Panc1 (cell line): Measurements from ENCODE around the gene STK25. TPM values are rescaled to one million over a fixed set of nuclear protein-coding genes. Genes with fewer than 3 reads are reported as not detected.

Experiments
- ATAC-seq: fragments of 200-7000 bp; cut with Tn5 transposase; 2 replicates; pipeline ENCODE4 v1.9.1; 2020; ENCODE audit warnings: mild to moderate bottlenecking, moderate library complexity
- BruUV-seq: library from RNA; stranded (reverse); fragments of 400-500 nt; replicated peaks from 2 replicates; lab custom pipeline; 2021; lab: Mats Ljungman, UMichigan
- CTCF ChIA-PET: fragments of 300-600 bp; sonication (Branson Sonifier 250); formaldehyde crosslinking; loops from one replicate; lab custom pipeline; 2022; ENCODE audit warnings: antibody characterized with exemption; lab: Charles Lee
- POLR2A ChIA-PET: fragments of 300-600 bp; sonication (Branson Sonifier 250); formaldehyde crosslinking; loops from one replicate; lab custom pipeline; 2022; ENCODE audit warnings: antibody characterized with exemption; lab: Charles Lee
- DNase-seq: peaks from one replicate; pipeline ENCODE4 v3.0.0-alpha.2; 2010; ENCODE audit warnings: low read depth, low spot score
- H3K27ac ChIP-seq: 2 replicates; pipeline ENCODE4 v1.5.1; 2011; ENCODE audit warnings: mild to moderate bottlenecking, low read length, inconsistent platforms
- H3K27me3 ChIP-seq: fragments of 200-500 bp; sonication (Bioruptor generic); 2 replicates; pipeline ENCODE4 v1.6.0; 2014; ENCODE audit warnings: low read length, inconsistent platforms; ENCODE audit not compliant: control insufficient read depth, insufficient read depth
- H3K36me3 ChIP-seq: fragments of 200-500 bp; sonication (Bioruptor generic); 2 replicates; pipeline ENCODE4 v1.5.1; 2014; ENCODE audit warnings: inconsistent platforms, mild to moderate bottlenecking, low read length, moderate library complexity; ENCODE audit not compliant: control insufficient read depth, insufficient read depth
- H3K4me1 ChIP-seq: 2 replicates; pipeline ENCODE4 v1.5.1; 2011; ENCODE audit warnings: inconsistent platforms, mild to moderate bottlenecking, low read length, moderate library complexity; ENCODE audit not compliant: control insufficient read depth, insufficient read depth
- H3K4me3 ChIP-seq, 2 experiments: 2 replicates each; pipeline ENCODE4 v1.5.1; 2011 to 2012; ENCODE audit warnings: low read depth in 2 of 2, low read length in 2 of 2, mild to moderate bottlenecking in 2 of 2, inconsistent platforms in 1 of 2, moderate library complexity in 1 of 2
- H3K9me3 ChIP-seq: fragments of 200-500 bp; sonication (Bioruptor generic); 2 replicates; pipeline ENCODE4 v1.5.1; 2014; ENCODE audit warnings: low read depth, mild to moderate bottlenecking, inconsistent platforms, low read length, moderate library complexity; ENCODE audit not compliant: control insufficient read depth, insufficient read depth
- POLR2AphosphoS5 ChIP-seq: IDR thresholded peaks from 2 replicates; pipeline ENCODE4 v1.6.1; 2012; ENCODE audit warnings: mild to moderate bottlenecking, low read depth, low read length, moderate library complexity
- REST ChIP-seq, 2 experiments: IDR thresholded peaks; 2 replicates each; pipeline ENCODE4 v1.6.1; 2011 to 2012; ENCODE audit warnings: low read depth in 2 of 2, control low read depth in 1 of 2, low read length in 1 of 2, mild to moderate bottlenecking in 1 of 2, moderate library complexity in 1 of 2; ENCODE audit not compliant: insufficient read depth in 1 of 2
- SIN3A ChIP-seq: IDR thresholded peaks from 2 replicates; pipeline ENCODE4 v1.6.1; 2012; ENCODE audit warnings: low read depth, mild to moderate bottlenecking, low read length, moderate library complexity, borderline replicate concordance; ENCODE audit not compliant: insufficient read depth
- TCF7L2 ChIP-seq: IDR thresholded peaks from 2 replicates; pipeline ENCODE4 v1.6.1; 2011; ENCODE audit warnings: mild to moderate bottlenecking, low read depth, low read length, inconsistent platforms
- in situ Hi-C: cut with HindIII; loops from 2 replicates; pipeline ENCODE4 v1.10.0; 2016; ENCODE audit warnings: low sequenced_read_pairs, low pct_unique_long_range_greater_than_20kb
- intact Hi-C: fragments of 100-400 bp; cut with micrococcal nuclease; formaldehyde crosslinking; loops from one replicate; pipeline ENCODE4 v1.10.0; 2022; ENCODE audit not compliant: unreplicated experiment
- total RNA-seq: library from RNA; stranded (reverse); gene quantifications from one replicate; pipeline ENCODE4 v1.2.1, GENCODE V29; 2021; ENCODE audit not compliant: unreplicated experiment

Gene STK25
- total RNA-seq, 1 experiment from 2014 or later: 195 TPM

GRCh38 chr2:241550616-241551580 is 42.5 kb upstream of the STK25 start:
- no TSS peak for BruUV-seq
- in situ Hi-C loops (no loop called here), intact Hi-C loops (no loop called here)
- ATAC-seq (no peak), DNase-seq (no peak)
- CTCF ChIA-PET: interaction anchor here (0.6 kb wide), 1 partner anchor 11 kb away, joined by 3 read pairs; no protein-coding TSS in a partner anchor
- H3K27me3 ChIP-seq: no peaks in the 10 kb centered on the region
- no peaks in the 10 kb centered on the region for H3K36me3 ChIP-seq
- POLR2A ChIA-PET: no interaction called here
- peaks cover 11% of the 10 kb centered on the region for H3K4me1 ChIP-seq
- H3K9me3 ChIP-seq: no peaks in the 10 kb centered on the region
- H3K4me3 ChIP-seq: no peak overlapping the region
- no peak for TF ChIP-seq REST (IDR thresholded peaks at IDR 0.05; ENCODE audit: insufficient read depth in 1 of 2, low read depth in 2 of 2, low read length in 1 of 2)
- H3K27ac ChIP-seq: no peak overlapping the region

- POLR2A ChIA-PET: no interaction called here
- CTCF ChIA-PET: no interaction called here
- intact Hi-C loops: no loop called here
- no peak for TF ChIP-seq TCF7L2
- TF ChIP-seq POLR2AphosphoS5: no peak
- TF ChIP-seq REST (IDR thresholded peaks at IDR 0.05; ENCODE audit: insufficient read depth in 1 of 2, low read depth in 2 of 2, low read length in 1 of 2): no peak
- TF ChIP-seq SIN3A: no peak
- BruUV-seq: no TSS peak
- in situ Hi-C loops: no loop called here
- no peak overlapping the region for H3K27ac ChIP-seq
- no peak for DNase-seq
- H3K27me3 ChIP-seq: no peaks in the 10 kb centered on the region
- no peak for ATAC-seq
- no peak overlapping the region for H3K4me3 ChIP-seq
- H3K9me3 ChIP-seq: no peaks in the 10 kb centered on the region
- peaks cover 9% of the 10 kb centered on the region for H3K4me1 ChIP-seq
- H3K36me3 ChIP-seq: no peaks in the 10 kb centered on the region
Observed at GRCh38 chr2:241548451-241548835, 40.1 kb upstream of the STK25 start.
